ENCODE data around the gene ASB16. TPM values are rescaled to one million over a fixed set of nuclear protein-coding genes. Genes with fewer than 3 reads are reported as not detected.

ASB16 gene
- total and polyA plus RNA-seq, 2 donors (not counting 1 experiment from before 2014, with no cell fraction given), result not detected

GRCh38 chr17:44221862-44222111 lies 51.3 kb downstream of the ASB16 start:
- H3K27ac ChIP-seq (ENCODE audit: low read length in 2 of 2), result peak overlapping the region; percentile 9 to 75
- no peak for DNase-seq
- H3K27me3 Mint-ChIP-seq, result no peaks in the 10 kb centered on the region
- H3K27me3 ChIP-seq (replicated peaks in 1 of 4; ENCODE audit: control extremely low read depth in 1 of 4, control insufficient read depth in 3 of 4, insufficient read depth in 4 of 4, low read length in 3 of 4), result no peaks in the 10 kb centered on the region
- peaks cover 23% of the 10 kb centered on the region for H3K4me1 Mint-ChIP-seq
- 0% methylated on average over 12 of the region's 17 CpGs for WGBS (ENCODE audit: insufficient coverage)
- peak overlapping the region; percentile 92 for H3K4me2 ChIP-seq (replicated peaks; ENCODE audit: low read depth, low read length, poor library complexity, severe bottlenecking)
- CTCF ChIA-PET, result interaction anchor here (0.6 to 5.5 kb wide), 22 partner anchors 9 to 141 kb away, joined by 3 to 62 read pairs (median 4); partner anchors contain the start of genes FAM171A2, GRN, HDAC5 and HROB
- H3K9ac ChIP-seq (ENCODE audit: low read length), result peak overlapping the region; percentile 82
- POLR2A ChIA-PET, result interaction anchor here (0.6 to 7.8 kb wide), 18 partner anchors 11 to 945 kb away, joined by 3 to 100 read pairs (median 9); partner anchors contain the start of genes ATXN7L3, GRN, HEXIM1 and SLC25A39
- intact Hi-C loops (cut with micrococcal nuclease), result loop anchor here (1.0 kb wide), 1 partner anchor 103 kb away; the partner anchor contains the start of gene SLC25A39
- no peaks in the 10 kb centered on the region for H3K9me3 Mint-ChIP-seq (ENCODE audit: insufficient read depth)
- H3K4me3 Mint-ChIP-seq, result peak overlapping the region; percentile 92
- H3K4me1 ChIP-seq (ENCODE audit: control insufficient read depth in 2 of 2, insufficient read depth in 2 of 2, low read length in 2 of 2), result peaks cover 20% of the 10 kb centered on the region in 2 donors
- peak overlapping the region; percentile 72 to 91 (median 87) for H3K4me3 ChIP-seq (ENCODE audit: control extremely low read depth in 1 of 5, extremely low read depth in 1 of 5, insufficient read depth in 1 of 5, low read depth in 2 of 5, low read length in 4 of 5)
- peak overlapping the region; percentile 92 for H3K27ac Mint-ChIP-seq
- TF ChIP-seq EZH2 (IDR thresholded peaks at IDR 0.05; ENCODE audit: borderline replicate concordance, insufficient read depth, low read depth, low read length, poor library complexity, severe bottlenecking), result no peak
- no peak for TF ChIP-seq CTCF (IDR thresholded peaks at IDR 0.05)
- H3K36me3 ChIP-seq (replicated peaks in 1 of 2; ENCODE audit: control extremely low read depth in 1 of 2, control insufficient read depth in 1 of 2, extremely low read depth in 1 of 2, insufficient read depth in 2 of 2, low read length in 1 of 2), result no peaks in the 10 kb centered on the region
- peaks cover 22% of the 10 kb centered on the region for H3K79me2 ChIP-seq (ENCODE audit: control insufficient read depth, insufficient read depth, low read length)
- no peak for ATAC-seq (ENCODE audit: low read depth)
- H4K20me1 ChIP-seq (ENCODE audit: control insufficient read depth, insufficient read depth, low read length, poor library complexity, severe bottlenecking), result no peaks in the 10 kb centered on the region
- H3K9me3 ChIP-seq (ENCODE audit: control extremely low read depth in 1 of 3, control insufficient read depth in 2 of 3, insufficient read depth in 1 of 3, low read length in 2 of 3), result no peaks in the 10 kb centered on the region
- H2AFZ ChIP-seq (ENCODE audit: insufficient read depth, low read depth, low read length, poor library complexity, severe bottlenecking), result peak overlapping the region; percentile 71

- WGBS (ENCODE audit: insufficient coverage), result 9% methylated on average over 35 of the region's 36 CpGs
- peak overlapping the region; percentile 71 for H2AFZ ChIP-seq (ENCODE audit: insufficient read depth, low read depth, low read length, poor library complexity, severe bottlenecking)
- CTCF ChIA-PET, result interaction anchor here (0.6 to 5.5 kb wide), 17 partner anchors 8 to 141 kb away, joined by 3 to 62 read pairs (median 8); partner anchors contain the start of genes FAM171A2, GRN, HDAC5 and SLC25A39
Observed at GRCh38 chr17:44222112-44222869, 51.8 kb downstream of the ASB16 start.

More at GRCh38 chr17:44222112-44222869, 51.8 kb downstream of the ASB16 start:
- DNase-seq (peak; percentile 67), ATAC-seq (ENCODE audit: low read depth) (no peak)
- Mint-ChIP-seq H3K27ac (peak overlapping the region; percentile 92), H3K4me3 (peak overlapping the region; percentile 92), H3K4me1 (peaks cover 19% of the 10 kb centered on the region), H3K27me3 (no peaks in the 10 kb centered on the region), H3K9me3 (ENCODE audit: insufficient read depth) (no peaks in the 10 kb centered on the region)
- Histone ChIP-seq H3K79me2 (ENCODE audit: control insufficient read depth, insufficient read depth, low read length) (peaks cover 17% of the 10 kb centered on the region), H3K4me1 (ENCODE audit: control insufficient read depth in 2 of 2, insufficient read depth in 2 of 2, low read length in 2 of 2) (peaks cover 15% of the 10 kb centered on the region in 2 donors), H4K20me1 (ENCODE audit: control insufficient read depth, insufficient read depth, low read length, poor library complexity, severe bottlenecking) (no peaks in the 10 kb centered on the region), H3K27me3 (replicated peaks in 1 of 4; ENCODE audit: control extremely low read depth in 1 of 4, control insufficient read depth in 3 of 4, insufficient read depth in 4 of 4, low read length in 3 of 4) (no peaks in the 10 kb centered on the region), H3K9me3 (ENCODE audit: control extremely low read depth in 1 of 3, control insufficient read depth in 2 of 3, insufficient read depth in 1 of 3, low read length in 2 of 3) (no peaks in the 10 kb centered on the region), H3K27ac (ENCODE audit: low read length in 2 of 2) (peak overlapping the region; percentile 9 to 75), H3K4me2 (replicated peaks; ENCODE audit: low read depth, low read length, poor library complexity, severe bottlenecking) (peak overlapping the region; percentile 92), H3K9ac (ENCODE audit: low read length) (peak overlapping the region; percentile 82), H3K4me3 (ENCODE audit: control extremely low read depth in 1 of 5, extremely low read depth in 1 of 5, insufficient read depth in 1 of 5, low read depth in 2 of 5, low read length in 4 of 5) (peak overlapping the region; percentile 72 to 91 (median 87)), H3K36me3 (replicated peaks in 1 of 2; ENCODE audit: control extremely low read depth in 1 of 2, control insufficient read depth in 1 of 2, extremely low read depth in 1 of 2, insufficient read depth in 2 of 2, low read length in 1 of 2) (no peaks in the 10 kb centered on the region)
- intact Hi-C loops (cut with micrococcal nuclease), result no loop called here
- TF ChIP-seq EZH2 (IDR thresholded peaks at IDR 0.05; ENCODE audit: borderline replicate concordance, insufficient read depth, low read depth, low read length, poor library complexity, severe bottlenecking), result no peak
- TF ChIP-seq CTCF (IDR thresholded peaks at IDR 0.05), result no peak
- POLR2A ChIA-PET, result interaction anchor here (0.6 to 7.8 kb wide), 19 partner anchors 12 to 930 kb away, joined by 3 to 100 read pairs (median 9); partner anchors contain the start of genes ATXN7L3, GRN, HEXIM1 and SLC25A39

All from B cell (primary cell).